ACC112 (cell line): ENCODE data around the gene NT5C2.
A peak's percentile ranks its signal among the peaks of the same experiment; 100 is the strongest.
"Not testable (repeated sequence)": the region's sequence is repeated elsewhere in the genome, so short reads cannot be mapped to it uniquely, and the experiment has no call there.

ENCODE experiments used
- H2AFZ ChIP-seq: fragments of 200-600 bp; sonication (generic); one replicate; pipeline ENCODE4 v1.6.0; 2017; ENCODE audit warnings: antibody characterized with exemption, low read length; ENCODE audit not compliant: unreplicated experiment
- H3K27ac ChIP-seq: fragments of 200-600 bp; sonication (generic); 2 replicates; pipeline ENCODE4 v1.5.1; 2014; ENCODE audit warnings: low read depth, mild to moderate bottlenecking, antibody characterized with exemption, low read length, moderate library complexity
- H3K27me3 ChIP-seq: fragments of 200-600 bp; sonication (generic); 2 replicates; pipeline ENCODE4 v1.6.1; 2014; ENCODE audit warnings: mild to moderate bottlenecking, antibody characterized with exemption, low read length, moderate library complexity, mixed read lengths; ENCODE audit not compliant: insufficient read depth
- H3K36me3 ChIP-seq: fragments of 200-600 bp; sonication (generic); 2 replicates; pipeline ENCODE4 v1.6.1; 2016; ENCODE audit warnings: mild to moderate bottlenecking, antibody characterized with exemption, low read length, moderate library complexity, mixed read lengths; ENCODE audit not compliant: insufficient read depth
- H3K4me1 ChIP-seq: fragments of 200-600 bp; sonication (generic); one replicate; pipeline ENCODE4 v1.6.1; 2016; ENCODE audit warnings: low read length, mixed read lengths; ENCODE audit not compliant: insufficient read depth, unreplicated experiment, control insufficient read depth
- H3K4me3 ChIP-seq: fragments of 200-600 bp; sonication (generic); 2 replicates; pipeline ENCODE4 v1.5.1; 2014; ENCODE audit warnings: mild to moderate bottlenecking, low read depth, low read length
- H3K79me2 ChIP-seq: fragments of 200-600 bp; sonication (generic); one replicate; pipeline ENCODE4 v1.6.0; 2016; ENCODE audit warnings: low read length; ENCODE audit not compliant: control insufficient read depth, unreplicated experiment, insufficient read depth

The NT5C2 gene

DNA sequence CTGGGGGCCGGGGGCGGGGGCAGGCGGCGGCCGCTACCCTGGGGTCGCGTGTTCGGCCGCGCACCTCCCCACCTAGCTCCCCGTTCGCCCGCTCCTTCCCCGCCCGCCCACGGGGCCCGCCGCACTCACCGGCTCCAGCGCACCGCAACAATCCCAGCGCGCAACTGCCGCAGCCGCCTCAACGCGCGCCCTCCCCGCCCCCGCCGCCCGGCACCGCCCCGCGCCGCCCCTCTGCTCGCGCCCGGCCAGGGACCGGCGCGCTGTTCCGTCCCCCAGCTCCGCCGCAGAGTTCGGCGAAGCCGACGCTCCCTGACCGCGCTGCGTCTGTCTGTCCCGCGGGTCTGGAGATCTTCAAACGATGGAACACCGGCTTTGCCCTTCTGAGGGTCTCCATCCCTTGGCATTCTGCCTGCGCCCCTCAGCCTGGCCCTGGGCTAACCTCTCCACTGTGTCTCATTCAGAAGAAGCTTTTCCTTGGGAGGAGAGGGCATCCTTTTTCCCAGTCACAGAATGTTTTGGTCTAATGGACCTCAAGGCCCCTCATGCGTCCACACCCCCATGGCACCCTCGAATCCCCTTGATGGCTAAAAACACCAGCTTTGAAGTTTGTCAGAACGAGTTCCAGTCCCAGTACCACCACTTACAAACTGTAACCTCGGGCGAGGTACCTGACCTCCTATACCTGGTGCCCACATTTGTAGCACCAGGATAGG, at the start of gene NT5C2:
Gene NT5C2 (minus strand): TSS at position 166 of the 713 bp plus-strand sequence. CDS start 18,314 bp downstream, outside the sequence.
- no peaks in the 10 kb centered on the region for H3K36me3 ChIP-seq
- peak within 1 kb of the TSS; percentile 87 for H3K27ac ChIP-seq
- H3K79me2 ChIP-seq = peaks cover 44% of the 10 kb centered on the region
- H3K4me1 ChIP-seq = peaks cover 38% of the 10 kb centered on the region
- peak within 1 kb of the TSS; percentile 90 for H3K4me3 ChIP-seq
- peak within 1 kb of the TSS; percentile 78 for H2AFZ ChIP-seq
- no peaks in the 10 kb centered on the region for H3K27me3 ChIP-seq

DNA sequence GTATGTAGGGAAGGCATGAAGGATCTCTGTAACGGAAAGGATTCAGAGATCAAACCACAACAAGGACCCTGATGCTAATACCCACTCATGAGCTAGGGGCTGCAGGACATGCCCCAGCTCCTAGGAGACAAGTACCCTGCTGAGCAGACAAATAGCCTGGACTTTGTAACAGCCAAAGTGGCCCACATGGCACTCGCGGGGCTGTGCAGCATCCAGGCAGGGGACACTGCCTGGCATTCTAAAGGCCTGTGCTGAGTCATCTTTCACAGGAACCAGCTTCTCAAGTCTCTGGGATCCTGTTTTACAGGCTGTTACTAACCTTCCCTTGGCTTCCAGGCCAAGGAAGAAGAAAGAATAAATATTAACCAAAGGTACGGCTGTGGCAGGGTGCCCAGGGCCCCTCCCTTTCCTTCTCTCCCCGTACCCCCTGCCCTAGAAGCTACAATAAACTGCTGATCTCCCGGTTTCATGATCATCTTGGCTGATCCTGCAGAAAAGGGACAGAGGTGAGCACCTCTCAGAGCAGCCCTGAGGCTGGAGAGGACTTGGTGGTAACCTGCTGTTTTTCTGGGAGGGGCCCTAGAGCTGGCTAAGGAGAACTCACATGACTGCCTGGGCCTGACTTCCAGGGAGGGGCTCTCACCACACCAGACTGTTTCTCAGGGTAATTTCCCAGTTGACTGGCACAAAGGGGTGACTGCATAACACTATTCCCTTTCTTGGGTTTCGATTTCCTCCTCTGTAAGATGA, 48.4 kb upstream of the NT5C2 start:
- peak overlapping the region; percentile 41; the same call in 1 of the 2 replicates for H3K4me3 ChIP-seq
- no peaks in the 10 kb centered on the region for H3K27me3 ChIP-seq
- peaks cover 19% of the 10 kb centered on the region for H3K4me1 ChIP-seq
- H2AFZ ChIP-seq = peak overlapping the region; percentile 96
- no peaks in the 10 kb centered on the region for H3K79me2 ChIP-seq
- H3K36me3 ChIP-seq = no peaks in the 10 kb centered on the region
- peak overlapping the region; percentile 71 for H3K27ac ChIP-seq

DNA sequence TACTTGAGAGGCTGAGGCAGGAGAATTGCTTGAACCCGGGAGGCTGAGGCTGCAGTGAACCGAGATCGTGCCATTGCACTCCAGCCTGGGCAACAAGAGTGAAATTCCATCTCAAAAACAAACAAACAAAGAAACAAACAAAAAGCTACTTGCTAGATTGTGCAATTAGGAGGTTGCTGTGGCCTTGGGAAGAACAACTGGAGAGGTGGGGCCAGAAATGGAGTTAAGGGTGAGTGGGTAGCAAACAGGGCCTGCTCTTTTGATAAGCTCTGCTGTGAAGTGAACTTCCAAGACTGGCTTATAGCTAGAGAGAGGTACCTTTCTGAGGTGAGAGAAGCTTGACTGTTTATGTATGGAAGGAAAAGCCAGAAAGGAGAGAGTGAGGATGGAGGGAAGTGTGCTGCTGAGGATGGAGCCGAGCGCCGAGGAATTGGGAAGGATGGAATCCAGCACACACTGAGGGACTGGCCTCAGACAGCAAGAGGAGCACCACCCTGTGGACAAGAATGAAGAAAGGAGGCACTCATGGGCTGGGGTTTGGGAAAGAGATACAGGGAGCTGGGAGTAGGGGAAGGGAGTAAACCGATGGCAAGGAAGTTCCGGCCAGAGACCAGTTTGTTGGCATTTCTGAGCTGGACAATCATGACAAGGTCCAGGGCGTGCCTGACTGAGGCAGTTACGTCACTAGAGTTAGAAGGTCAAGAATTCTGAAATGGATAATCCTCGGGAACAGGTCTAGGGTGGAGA, 45.6 kb upstream of the NT5C2 start:
- Histone ChIP-seq H3K4me1 (peaks cover 19% of the 10 kb centered on the region), H3K79me2 (no peaks in the 10 kb centered on the region), H3K27ac (peak overlapping the region; percentile 41; the same call in 1 of the 2 replicates), H2AFZ (peak overlapping the region; percentile 51), H3K36me3 (no peaks in the 10 kb centered on the region), H3K4me3 (no peak overlapping the region), H3K27me3 (no peaks in the 10 kb centered on the region)

DNA sequence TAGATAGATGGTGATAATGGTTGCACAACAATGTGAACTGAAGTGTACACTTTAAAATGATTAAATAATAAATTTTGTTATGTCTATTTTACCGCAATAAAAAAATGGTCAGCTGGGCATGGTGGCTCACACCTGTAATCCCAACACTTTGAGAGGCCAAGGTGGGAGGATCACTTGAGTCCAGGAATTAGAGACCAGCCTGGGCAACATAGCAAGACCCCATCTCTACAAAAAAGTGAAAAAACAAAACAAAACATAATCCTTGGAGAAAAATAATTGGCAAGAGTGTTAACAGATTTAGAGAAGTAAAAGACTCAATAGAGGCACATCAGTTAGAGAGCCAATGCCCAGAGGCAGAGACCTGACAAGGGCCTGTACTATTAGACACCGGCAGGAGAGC, 42.7 kb upstream of the NT5C2 start:
- peaks cover 24% of the 10 kb centered on the region for H3K4me1 ChIP-seq
- H3K27me3 ChIP-seq = no peaks in the 10 kb centered on the region
- H3K27ac ChIP-seq = no peak overlapping the region
- no peaks in the 10 kb centered on the region for H3K79me2 ChIP-seq
- H3K4me3 ChIP-seq = no peak overlapping the region
- no peaks in the 10 kb centered on the region for H3K36me3 ChIP-seq
- no peak overlapping the region for H2AFZ ChIP-seq

DNA sequence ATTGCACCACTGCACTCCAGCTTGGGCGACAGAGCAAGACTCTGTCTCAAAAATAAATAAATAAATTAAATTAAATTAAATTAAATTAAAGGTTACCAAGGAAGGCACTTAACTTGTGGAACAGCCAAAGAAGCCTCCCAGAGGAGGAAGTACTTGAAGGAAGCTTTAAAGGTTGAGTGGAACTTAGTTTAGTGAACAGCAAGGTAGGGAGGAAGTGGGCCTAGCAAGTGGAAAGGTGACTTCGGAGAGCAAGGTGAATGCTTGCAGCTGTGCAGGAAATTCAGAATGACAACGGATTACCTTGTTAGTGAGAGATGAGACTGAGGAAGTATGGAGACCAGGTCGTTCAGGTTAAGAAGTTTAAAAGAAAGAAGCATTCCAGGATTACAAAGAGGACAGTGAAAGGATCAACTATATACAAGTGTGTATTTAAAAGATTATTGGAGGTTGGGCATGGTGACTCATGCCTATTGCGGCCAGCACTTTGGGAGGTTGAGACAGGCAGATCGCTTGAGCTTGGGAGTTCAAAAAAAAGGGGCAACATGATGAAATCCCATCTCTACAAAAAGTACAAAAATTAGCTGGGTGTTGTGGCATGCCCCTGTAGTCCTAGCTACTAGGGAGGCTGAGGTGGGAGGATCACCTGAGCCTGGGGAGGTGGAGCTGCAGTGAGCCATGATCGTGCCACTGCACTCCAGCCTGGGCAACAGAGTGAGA, 39.9 kb upstream of the NT5C2 start:
- H2AFZ ChIP-seq = no peak overlapping the region
- peaks cover 25% of the 10 kb centered on the region for H3K4me1 ChIP-seq
- H3K27me3 ChIP-seq = no peaks in the 10 kb centered on the region
- H3K4me3 ChIP-seq = no peak overlapping the region
- H3K27ac ChIP-seq = no peak overlapping the region
- H3K36me3 ChIP-seq = no peaks in the 10 kb centered on the region
- no peaks in the 10 kb centered on the region for H3K79me2 ChIP-seq

DNA sequence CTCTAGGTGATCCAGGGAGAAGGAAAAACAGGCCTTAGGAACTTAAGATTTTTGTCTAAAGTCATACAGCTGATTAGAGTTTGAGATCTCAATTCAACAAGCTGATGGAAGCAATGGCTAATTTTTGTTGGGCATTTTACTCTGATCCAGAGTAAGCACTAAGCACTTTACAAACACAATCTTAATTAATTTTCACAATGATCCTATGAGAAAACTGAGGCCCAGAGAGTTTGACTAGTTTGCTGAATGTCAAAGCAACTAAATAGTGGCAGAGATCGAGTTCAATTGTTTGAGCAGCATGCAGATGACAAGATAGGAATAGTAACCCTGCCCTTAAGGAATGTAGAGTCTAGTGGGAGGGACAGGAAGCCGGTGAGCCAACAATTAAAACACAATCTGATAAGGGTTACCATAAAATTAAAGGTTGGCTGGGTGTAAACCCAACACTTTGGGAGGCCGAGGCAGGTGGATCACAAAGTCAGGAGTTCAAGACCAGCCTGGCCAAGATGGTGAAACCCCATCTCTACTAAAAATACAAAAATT, 39.1 kb upstream of the NT5C2 start:
- no peak overlapping the region for H3K4me3 ChIP-seq
- no peaks in the 10 kb centered on the region for H3K36me3 ChIP-seq
- no peak overlapping the region for H2AFZ ChIP-seq
- H3K27me3 ChIP-seq = no peaks in the 10 kb centered on the region
- H3K4me1 ChIP-seq = peaks cover 29% of the 10 kb centered on the region
- peak overlapping the region; percentile 92 for H3K27ac ChIP-seq
- H3K79me2 ChIP-seq = no peaks in the 10 kb centered on the region

DNA sequence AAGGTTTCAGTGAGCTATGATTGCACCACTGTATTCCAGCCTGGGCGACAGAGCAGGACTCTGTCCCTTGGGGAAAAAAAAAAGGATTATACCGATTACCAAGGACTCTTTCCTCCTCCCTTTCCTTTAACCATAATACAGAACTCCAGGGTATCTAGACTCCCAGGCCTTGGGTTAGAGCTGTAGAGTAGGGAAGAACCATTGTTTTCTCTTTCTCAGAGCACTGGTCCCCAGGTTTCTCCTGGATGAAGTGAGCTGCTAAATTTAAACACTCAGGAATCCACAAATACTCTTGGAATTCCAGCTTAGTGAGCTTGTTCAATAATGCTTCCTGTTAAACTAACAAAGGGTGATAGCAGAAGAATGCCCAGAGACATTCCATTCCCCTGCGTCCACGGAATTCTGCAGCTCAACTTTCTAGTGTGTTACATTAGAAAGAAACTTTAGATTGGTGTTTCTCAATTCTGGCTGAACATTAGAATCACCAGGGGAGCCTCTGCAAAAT, 38.0 kb upstream of the NT5C2 start:
- Histone ChIP-seq H3K4me3 (peak overlapping the region; percentile 26; the same call in 1 of the 2 replicates), H3K4me1 (peaks cover 29% of the 10 kb centered on the region), H3K27ac (peak overlapping the region; percentile 92), H3K27me3 (no peaks in the 10 kb centered on the region), H3K79me2 (no peaks in the 10 kb centered on the region), H2AFZ (peak overlapping the region; percentile 77), H3K36me3 (no peaks in the 10 kb centered on the region)

DNA sequence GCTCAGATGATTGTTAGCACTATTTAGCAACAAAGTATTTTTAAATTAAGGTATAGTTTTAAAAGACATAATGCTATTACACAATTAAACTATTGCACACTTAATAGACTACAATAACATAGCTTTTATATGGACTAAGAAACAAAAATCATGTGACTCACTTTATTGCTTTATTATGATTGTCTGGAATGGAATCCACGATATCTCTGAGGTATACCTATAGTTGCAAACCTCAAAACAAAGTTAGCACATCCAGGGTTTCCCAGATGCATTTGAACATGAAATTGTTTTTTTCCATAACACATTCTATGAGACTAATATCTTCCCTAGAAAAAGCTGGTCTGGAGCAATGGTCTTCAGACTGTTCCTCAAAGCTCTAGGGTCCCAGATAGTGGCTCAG, 34.3 kb upstream of the NT5C2 start:
- Histone ChIP-seq H3K27me3 (no peaks in the 10 kb centered on the region), H3K4me1 (peaks cover 25% of the 10 kb centered on the region), H3K27ac (no peak overlapping the region), H3K79me2 (no peaks in the 10 kb centered on the region), H3K36me3 (no peaks in the 10 kb centered on the region), H2AFZ (no peak overlapping the region), H3K4me3 (no peak overlapping the region)

DNA sequence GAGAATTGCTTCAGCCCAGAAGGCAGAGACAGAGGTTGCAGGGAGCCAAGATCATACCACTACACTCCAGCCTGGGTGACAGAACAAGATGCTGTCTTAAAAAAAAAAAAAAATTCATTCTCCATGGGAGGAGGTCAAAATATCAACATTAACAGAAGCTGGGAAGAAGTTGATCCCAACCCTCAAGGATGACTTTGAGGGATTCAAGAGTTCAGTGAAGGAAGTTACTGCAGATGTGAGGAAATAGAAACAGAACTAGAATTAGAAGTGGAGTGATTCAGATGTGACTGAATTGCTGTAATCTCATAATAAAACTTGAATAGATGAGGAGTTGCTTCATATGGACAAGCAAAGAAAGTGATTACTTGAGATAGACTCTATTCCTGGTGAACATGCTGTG, 32.9 kb upstream of the NT5C2 start:
- no peak overlapping the region for H3K27ac ChIP-seq
- no peak overlapping the region for H2AFZ ChIP-seq
- H3K79me2 ChIP-seq = no peaks in the 10 kb centered on the region
- no peaks in the 10 kb centered on the region for H3K27me3 ChIP-seq
- H3K36me3 ChIP-seq = no peaks in the 10 kb centered on the region
- H3K4me1 ChIP-seq = peaks cover 11% of the 10 kb centered on the region
- no peak overlapping the region for H3K4me3 ChIP-seq

DNA sequence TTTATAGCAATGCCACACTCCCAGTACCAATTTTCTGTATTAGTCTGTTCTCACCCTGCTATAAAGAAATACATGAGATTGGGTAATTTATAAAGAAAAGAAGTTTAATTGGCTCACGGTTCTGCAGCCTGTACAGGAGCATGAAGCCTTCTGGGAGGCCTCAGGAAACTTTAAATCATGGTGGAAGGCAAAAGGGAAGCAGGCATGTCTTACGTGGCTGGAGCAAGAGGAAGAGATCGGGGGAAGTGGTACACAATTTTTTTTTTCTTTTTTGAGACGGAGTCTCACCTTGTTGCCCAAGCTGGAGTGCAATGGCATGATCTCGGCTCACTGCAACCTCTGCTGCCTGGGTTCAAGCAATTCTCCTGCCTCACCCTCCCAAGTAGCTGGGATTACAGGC, 31.6 kb upstream of the NT5C2 start:
- not testable (repeated sequence) for H3K36me3 ChIP-seq, H3K79me2 ChIP-seq, H3K27ac ChIP-seq, H3K27me3 ChIP-seq, H3K4me1 ChIP-seq, H2AFZ ChIP-seq, H3K4me3 ChIP-seq
